Body of pancreas (tissue), 4 donors: Measurements from ENCODE around the gene CNTNAP2. TPM values are rescaled to one million over a fixed set of nuclear protein-coding genes. Genes with fewer than 3 reads are reported as not detected.
A peak's percentile ranks its signal among the peaks of the same experiment; 100 is the strongest.

Experiments used
- ATAC-seq: fragments of 150-250 bp; one replicate; pipeline ENCODE4 v1.9.1; 2016
- DNase-seq, 4 donors: peaks; one replicate each; pipeline ENCODE4 v3.0.0-alpha.2; 2019
- H3K27ac ChIP-seq, 4 donors: fragments of 200-600 bp; sonication (generic); 1 replicate in 3 of 4; 2 replicates in 1 of 4; pipeline versions ENCODE4 v1.5.1 to v1.6.1; 2016 to 2019; ENCODE audit warnings: mild to moderate bottlenecking in 1 of 4, mixed read lengths in 1 of 4, moderate library complexity in 1 of 4
- H3K27me3 ChIP-seq, 2 donors: fragments of 200-600 bp; sonication (generic); one replicate each; pipeline ENCODE4 v1.6.0; 2016; ENCODE audit warnings: mild to moderate bottlenecking in 1 of 2
- H3K36me3 ChIP-seq, 2 donors: fragments of 200-600 bp; sonication (generic); replicated peaks in 1 of 2; 2 replicates each; pipeline ENCODE4 v1.5.1; 2016; ENCODE audit warnings: low read depth in 2 of 2; ENCODE audit not compliant: insufficient read depth in 1 of 2
- H3K4me1 ChIP-seq: fragments of 200-600 bp; sonication (generic); one replicate; pipeline ENCODE4 v1.6.0; 2016
- H3K4me3 ChIP-seq, 2 donors: fragments of 200-600 bp; sonication (generic); 1 replicate in 1 of 2; 2 replicates in 1 of 2; pipeline ENCODE4 v1.5.1; 2016 to 2019
- H3K9me3 ChIP-seq, 3 donors: fragments of 200-600 bp; sonication (generic); 1 replicate in 2 of 3; 2 replicates in 1 of 3; pipeline ENCODE4 v1.5.1; 2016
- POLR2A ChIP-seq, 3 donors: fragments of 450-650 bp; IDR thresholded peaks; one replicate each; pipeline ENCODE4 v1.6.1; 2016; ENCODE audit warnings: antibody characterized with exemption in 3 of 3, mild to moderate bottlenecking in 2 of 3
- WGBS, 2 donors: methylation state at CpG; one replicate each; pipeline ENCODE4 v1.1.5; 2017; 5-methylcytosine and 5-hydroxymethylcytosine counted together
- intact Hi-C: fragments of 100-400 bp; cut with DNase I; formaldehyde crosslinking; loops from one replicate; pipeline ENCODE4 v1.15.1; 2023
- total RNA-seq, 2 donors: library from RNA; depleted of rRNA; stranded (reverse); fragments of >200 nt; gene quantifications; one replicate each; pipeline ENCODE4 v1.1.0, GENCODE V29; 2016
- TF ChIP-seq, protein P1 (sequence below), 7 experiments: fragments of 450-650 bp in 4 of 7; fragments of 200-600 bp in 3 of 7; sonication (generic) in 3 of 7; IDR thresholded peaks; one replicate each; pipeline ENCODE4 v1.5.1; 2016 to 2019; ENCODE audit warnings: antibody characterized with exemption in 7 of 7

The CNTNAP2 gene
- total RNA-seq, 2 donors from 2014 or later: 1.0 TPM; not detected in 1

DNA sequence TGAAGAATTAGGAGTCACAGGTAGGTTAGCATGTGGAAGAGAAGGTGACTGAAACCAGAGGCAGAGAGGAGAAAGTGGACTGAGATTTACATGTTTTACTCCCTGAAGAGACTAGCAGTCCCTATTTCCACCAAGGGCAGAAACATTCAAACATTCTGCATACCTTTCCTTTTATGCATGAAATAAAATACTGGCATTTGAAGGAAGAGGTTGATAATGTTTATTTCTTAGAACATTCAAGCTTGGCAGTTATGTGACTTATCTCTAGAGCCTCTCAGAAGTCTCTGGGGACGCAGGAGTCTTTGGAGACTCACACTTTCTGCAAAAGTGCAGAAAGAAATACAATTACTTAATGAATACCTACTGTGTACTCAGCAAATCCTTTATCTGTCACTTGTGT, 1966.8 kb downstream of the CNTNAP2 start:
- 22% methylated on average over 1 of the region's 1 CpG for WGBS, 2 donors
- ATAC-seq (no peak), DNase-seq (no peak)
- no peaks in the 10 kb centered on the region for H3K4me1 ChIP-seq
- intact Hi-C loops: no loop called here
- H3K4me3 ChIP-seq: no peak overlapping the region
- H3K36me3 ChIP-seq: no peaks in the 10 kb centered on the region
- H3K27ac ChIP-seq: no peak overlapping the region
- no peaks in the 10 kb centered on the region for H3K27me3 ChIP-seq
- H3K9me3 ChIP-seq: no peaks in the 10 kb centered on the region
- TF ChIP-seq POLR2A (IDR thresholded peaks at IDR 0.05): no peak
- TF ChIP-seq, protein P1, sequence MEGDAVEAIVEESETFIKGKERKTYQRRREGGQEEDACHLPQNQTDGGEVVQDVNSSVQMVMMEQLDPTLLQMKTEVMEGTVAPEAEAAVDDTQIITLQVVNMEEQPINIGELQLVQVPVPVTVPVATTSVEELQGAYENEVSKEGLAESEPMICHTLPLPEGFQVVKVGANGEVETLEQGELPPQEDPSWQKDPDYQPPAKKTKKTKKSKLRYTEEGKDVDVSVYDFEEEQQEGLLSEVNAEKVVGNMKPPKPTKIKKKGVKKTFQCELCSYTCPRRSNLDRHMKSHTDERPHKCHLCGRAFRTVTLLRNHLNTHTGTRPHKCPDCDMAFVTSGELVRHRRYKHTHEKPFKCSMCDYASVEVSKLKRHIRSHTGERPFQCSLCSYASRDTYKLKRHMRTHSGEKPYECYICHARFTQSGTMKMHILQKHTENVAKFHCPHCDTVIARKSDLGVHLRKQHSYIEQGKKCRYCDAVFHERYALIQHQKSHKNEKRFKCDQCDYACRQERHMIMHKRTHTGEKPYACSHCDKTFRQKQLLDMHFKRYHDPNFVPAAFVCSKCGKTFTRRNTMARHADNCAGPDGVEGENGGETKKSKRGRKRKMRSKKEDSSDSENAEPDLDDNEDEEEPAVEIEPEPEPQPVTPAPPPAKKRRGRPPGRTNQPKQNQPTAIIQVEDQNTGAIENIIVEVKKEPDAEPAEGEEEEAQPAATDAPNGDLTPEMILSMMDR (IDR thresholded peaks at IDR 0.05): no peak

DNA sequence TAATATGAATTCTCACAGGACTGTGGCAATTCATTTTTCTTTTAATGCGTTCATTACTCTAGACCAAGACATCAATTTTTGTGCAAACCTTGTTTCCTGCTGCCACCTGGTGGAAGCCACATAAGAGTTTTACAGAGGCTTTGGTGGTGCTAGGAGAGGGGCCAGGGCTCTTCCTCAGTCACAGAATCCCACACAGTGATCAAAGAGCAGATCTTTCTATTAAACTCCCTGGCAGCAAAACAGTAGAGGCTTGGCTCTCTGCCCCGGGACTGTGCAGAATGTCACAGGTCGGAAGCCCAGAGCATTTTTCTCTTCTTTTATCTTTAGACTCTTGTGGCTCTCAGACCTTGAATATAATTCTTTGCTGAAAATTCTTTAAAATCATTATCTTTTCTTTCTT, 1967.5 kb downstream of the CNTNAP2 start:
- no peaks in the 10 kb centered on the region for H3K36me3 ChIP-seq
- no peak overlapping the region for H3K27ac ChIP-seq
- no peak overlapping the region for H3K4me3 ChIP-seq
- intact Hi-C loops: no loop called here
- peak; percentile 57 to 73 (median 70) for DNase-seq
- H3K27me3 ChIP-seq: no peaks in the 10 kb centered on the region
- 4% methylated on average over 3 of the region's 3 CpGs for WGBS, 2 donors
- H3K4me1 ChIP-seq: no peaks in the 10 kb centered on the region
- no peaks in the 10 kb centered on the region for H3K9me3 ChIP-seq
- ATAC-seq: no peak
- TF ChIP-seq POLR2A (IDR thresholded peaks at IDR 0.05): no peak
- TF ChIP-seq, protein P1 (IDR thresholded peaks at IDR 0.05): peak in 6 of 7 experiments; percentile 50 to 75 (median 66)

DNA sequence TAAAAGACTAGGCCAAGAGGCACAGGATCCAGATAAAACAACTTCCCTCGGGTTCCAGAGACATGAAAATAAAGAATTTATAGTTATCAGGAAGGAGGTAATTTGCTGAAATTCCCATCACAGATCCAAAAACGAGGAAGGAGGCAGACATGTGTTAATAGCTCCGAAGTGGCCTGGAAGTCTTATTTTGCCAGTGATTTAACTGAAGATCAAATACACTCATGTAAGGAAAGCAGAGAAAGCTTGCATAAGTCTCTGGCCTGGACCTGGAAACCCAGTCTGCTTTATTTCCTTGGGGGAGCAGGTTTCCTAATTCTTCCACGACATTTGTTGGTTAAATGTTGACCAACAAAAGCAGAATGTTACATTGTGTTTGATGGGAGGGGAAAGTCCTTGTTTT, 1975.3 kb downstream of the CNTNAP2 start:
- Histone ChIP-seq H3K4me1 (no peaks in the 10 kb centered on the region), H3K27ac (no peak overlapping the region), H3K4me3 (no peak overlapping the region), H3K36me3 (no peaks in the 10 kb centered on the region), H3K9me3 (no peaks in the 10 kb centered on the region), H3K27me3 (no peaks in the 10 kb centered on the region)
- 54 to 63% methylated on average over 4 of the region's 4 CpGs for WGBS, 2 donors
- TF ChIP-seq, protein P1 (IDR thresholded peaks at IDR 0.05): no peak
- no peak for TF ChIP-seq POLR2A (IDR thresholded peaks at IDR 0.05)
- ATAC-seq: no peak
- intact Hi-C loops: no loop called here
- DNase-seq: no peak

DNA sequence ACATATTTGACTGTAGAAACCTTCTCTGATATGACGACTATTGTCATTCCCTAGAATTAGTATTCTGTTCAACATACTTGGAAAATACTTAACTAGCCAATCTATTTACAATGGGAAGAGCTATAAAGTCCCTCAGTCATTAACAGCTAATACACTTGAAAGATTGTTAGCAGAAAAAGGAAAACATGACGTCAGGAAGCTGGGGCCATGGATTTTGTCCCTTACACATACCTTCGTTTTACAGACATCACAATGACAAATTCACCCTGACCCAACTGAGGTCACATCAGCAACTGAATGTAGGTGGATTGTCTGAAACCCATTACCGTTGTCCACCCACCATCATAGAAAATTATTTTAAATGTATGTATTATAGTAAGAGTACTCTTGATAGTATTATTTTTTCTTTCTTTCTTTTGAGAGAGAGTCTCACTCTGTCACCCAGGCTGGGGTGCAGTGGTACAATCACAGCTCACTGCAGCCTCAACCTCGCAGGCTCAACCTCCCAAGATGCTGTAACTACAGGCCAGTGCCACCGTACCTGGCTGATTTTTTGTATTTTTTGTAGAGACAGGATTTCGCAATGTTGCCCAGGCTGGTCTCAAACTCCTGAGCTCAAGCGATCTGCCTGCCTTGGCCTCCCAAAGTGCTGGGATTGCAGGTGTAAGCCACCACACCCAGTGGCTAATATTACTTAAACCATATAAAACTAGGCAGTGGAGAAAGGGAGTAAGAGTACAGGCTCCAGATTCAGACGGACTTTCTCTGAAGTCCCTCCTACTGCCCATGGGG, 1977.0 kb downstream of the CNTNAP2 start:
- H3K27ac ChIP-seq: no peak overlapping the region
- ATAC-seq (no peak), DNase-seq (no peak)
- WGBS, 2 donors: 62 to 66% methylated on average over 9 of the region's 9 CpGs
- H3K36me3 ChIP-seq: no peaks in the 10 kb centered on the region
- intact Hi-C loops: no loop called here
- H3K27me3 ChIP-seq: no peaks in the 10 kb centered on the region
- no peak overlapping the region for H3K4me3 ChIP-seq
- H3K4me1 ChIP-seq: no peaks in the 10 kb centered on the region
- TF ChIP-seq, protein P1 (IDR thresholded peaks at IDR 0.05): no peak
- TF ChIP-seq POLR2A (IDR thresholded peaks at IDR 0.05): no peak
- H3K9me3 ChIP-seq: no peaks in the 10 kb centered on the region

DNA sequence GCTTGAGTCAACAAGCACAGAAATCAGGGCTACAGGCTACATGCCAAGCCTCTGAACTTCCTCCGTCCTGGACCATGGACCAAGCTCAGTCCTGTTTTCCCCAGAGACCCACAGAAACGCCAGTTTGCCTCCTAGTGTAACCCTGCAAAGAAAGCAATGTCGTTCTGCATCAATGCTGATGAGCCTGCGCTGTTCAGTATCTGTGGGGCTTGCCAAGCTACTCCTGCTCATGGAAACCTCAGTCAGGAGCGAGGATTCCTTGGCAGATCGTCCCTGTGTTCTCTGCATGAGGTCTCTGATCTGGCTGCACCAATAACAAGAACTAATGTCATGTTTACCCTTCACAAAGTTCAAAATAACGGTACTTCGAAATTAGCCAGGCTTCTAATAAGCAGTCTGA, 1978.5 kb downstream of the CNTNAP2 start:
- no peaks in the 10 kb centered on the region for H3K27me3 ChIP-seq
- WGBS, 2 donors: 44 to 47% methylated on average over 8 of the region's 8 CpGs
- ATAC-seq: no peak
- no peaks in the 10 kb centered on the region for H3K4me1 ChIP-seq
- no peak overlapping the region for H3K4me3 ChIP-seq
- peak in 1 of 4 donors; percentile 4 for DNase-seq
- intact Hi-C loops: no loop called here
- H3K9me3 ChIP-seq: no peaks in the 10 kb centered on the region
- no peak for TF ChIP-seq POLR2A (IDR thresholded peaks at IDR 0.05)
- TF ChIP-seq, protein P1 (IDR thresholded peaks at IDR 0.05): no peak
- H3K36me3 ChIP-seq: no peaks in the 10 kb centered on the region
- no peak overlapping the region for H3K27ac ChIP-seq
